Measurements from ENCODE around the gene ATP2B2.

ATP2B2 gene

DNA sequence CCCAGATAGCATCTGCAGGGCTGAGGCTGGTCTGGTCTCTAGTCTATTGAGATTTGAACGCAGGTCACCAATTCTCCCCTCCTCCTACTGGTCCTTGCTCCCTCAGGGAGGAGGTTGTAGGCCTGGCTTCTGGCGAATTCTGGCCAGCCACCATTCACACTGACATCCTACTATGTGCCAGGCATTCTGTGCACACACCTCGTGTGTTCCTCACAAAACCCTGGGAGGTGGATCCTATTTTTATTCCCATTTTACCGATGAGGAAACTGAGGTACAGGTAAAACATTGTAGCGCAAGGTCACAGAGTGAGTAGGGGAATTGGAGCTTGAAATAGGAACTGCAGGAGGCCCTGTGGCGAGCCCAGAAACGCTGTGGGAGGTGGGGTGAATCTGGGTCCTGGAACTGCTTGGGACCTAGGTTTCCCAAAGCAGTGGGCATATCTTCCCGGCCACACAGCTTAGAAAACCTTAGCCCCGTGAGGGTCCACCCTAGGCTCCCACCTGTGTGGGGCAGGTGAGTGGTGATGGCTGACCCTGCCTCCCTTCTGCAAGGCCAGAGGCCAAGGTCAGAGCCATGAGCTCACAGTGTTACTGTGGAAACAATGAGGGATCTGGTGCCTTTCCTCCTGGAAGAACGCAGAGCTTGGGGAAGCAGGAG is 4.8 kb upstream of the ATP2B2 start:
- DNase-seq = no peak

- no peak for DNase-seq
Observed at GRCh38 chr3:10509325-10509724, 3.9 kb upstream of the ATP2B2 start.

- DNase-seq = peak; percentile 37
Observed at GRCh38 chr3:10508619-10509260, 3.4 kb upstream of the ATP2B2 start.

DNA sequence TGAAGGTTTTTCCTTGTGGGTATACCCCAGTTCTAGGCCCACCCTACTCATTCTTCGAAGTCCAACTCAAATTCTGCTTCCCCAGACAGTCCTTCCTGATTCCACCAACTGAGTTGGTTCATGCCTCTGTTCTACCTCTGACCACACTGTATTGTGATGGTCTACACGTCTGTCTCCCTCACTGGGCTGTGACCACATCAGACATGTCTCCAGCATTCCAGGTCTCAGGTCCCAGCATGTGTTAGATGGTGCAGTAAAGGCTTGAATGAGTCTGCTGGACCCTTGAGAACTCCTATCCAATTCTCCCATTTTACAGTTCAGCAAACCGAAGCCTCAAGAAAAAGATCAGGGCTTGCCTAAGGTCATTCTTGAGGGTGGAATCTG is 2.8 kb upstream of the ATP2B2 start:
- no peak for DNase-seq

DNA sequence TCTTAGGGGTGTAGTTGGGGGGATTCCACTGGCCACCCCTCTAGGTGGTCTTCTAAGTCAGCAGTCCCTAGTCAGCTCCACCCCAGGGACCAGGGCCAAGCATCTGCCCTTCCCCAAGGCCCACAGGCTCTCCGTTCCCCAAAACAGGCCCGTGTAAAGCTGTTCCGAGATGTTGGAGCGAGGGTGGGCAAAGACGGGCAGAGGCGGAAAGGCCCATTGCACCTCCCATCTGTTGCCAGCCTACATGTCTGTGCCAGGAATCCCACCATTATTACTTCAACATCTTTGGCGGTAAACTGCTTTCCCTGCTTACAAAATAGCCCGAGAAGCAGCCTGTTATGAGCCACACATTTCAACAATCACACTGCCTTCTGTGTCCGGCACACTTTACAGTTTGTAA is 1.9 kb upstream of the ATP2B2 start:
- no peak for DNase-seq

DNA sequence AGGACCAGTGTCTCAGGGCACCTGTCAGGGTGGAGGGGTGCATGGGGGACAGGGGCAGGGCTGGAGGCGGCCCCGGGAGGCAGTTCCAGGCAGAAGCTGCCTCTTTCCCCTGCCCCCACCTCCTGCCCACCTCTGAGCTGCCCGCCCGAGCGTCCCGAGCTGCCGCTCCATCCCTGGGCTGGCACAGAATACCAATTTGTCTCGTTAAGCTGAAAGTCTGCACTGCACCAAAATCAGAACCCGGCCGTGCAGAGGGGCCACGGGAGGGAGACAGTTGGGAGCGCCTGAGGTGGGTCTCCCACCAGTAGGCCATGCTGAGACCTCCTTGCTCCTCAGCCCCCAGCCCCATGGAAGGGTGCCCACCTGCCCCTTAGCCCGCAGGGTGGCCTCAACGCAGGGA is 1.3 kb upstream of the ATP2B2 start:
- no peak for DNase-seq

DNA sequence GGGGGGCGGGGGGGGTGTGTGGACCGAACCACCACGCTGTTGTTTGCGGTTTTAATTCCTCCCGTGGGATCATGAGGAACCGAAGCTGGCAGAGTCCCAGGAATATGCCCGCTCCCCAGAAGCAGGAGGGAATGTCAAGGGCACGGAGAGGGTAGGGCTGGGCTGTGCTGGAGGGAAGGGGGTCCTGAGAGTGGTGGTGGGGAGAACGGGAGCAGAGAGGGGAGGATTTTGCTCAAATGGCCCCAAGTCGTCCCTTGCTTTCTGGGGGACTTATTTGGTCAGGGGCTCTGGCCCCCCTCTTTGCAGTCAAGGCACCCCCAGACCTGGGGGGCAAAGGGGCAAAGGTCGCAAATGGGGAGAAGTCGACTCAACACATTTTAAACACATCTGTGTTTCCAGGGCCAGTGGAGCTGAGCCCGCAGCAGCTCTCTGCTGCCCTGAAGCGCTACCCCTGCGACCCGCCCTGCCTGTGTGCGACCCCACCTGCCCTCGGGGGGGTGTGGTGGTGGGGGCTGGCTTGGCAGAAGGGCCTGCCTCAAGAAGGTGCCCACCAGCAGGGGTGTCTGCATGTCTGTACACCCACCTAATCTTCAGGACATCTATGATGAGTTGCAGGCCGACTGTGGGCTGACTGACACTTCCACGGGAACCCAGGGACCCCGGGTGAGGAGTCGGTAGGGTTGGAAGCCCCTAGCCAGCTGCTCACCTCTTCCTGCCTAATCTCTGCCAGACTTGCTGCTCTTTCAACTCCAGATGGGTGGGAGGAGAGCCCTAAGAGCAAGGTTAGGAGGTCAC is 602 bp upstream of the ATP2B2 start:
- DNase-seq = peak; percentile 73

- peak; percentile 59 for DNase-seq
Observed at GRCh38 chr3:10504171-10505049, 976 bp downstream of the ATP2B2 start.

GRCh38 chr3:10503217-10503796 is 2.1 kb downstream of the ATP2B2 start:
- DNase-seq = no peak

GRCh38 chr3:10502185-10502880 is 3.1 kb downstream of the ATP2B2 start:
- DNase-seq = no peak

DNA sequence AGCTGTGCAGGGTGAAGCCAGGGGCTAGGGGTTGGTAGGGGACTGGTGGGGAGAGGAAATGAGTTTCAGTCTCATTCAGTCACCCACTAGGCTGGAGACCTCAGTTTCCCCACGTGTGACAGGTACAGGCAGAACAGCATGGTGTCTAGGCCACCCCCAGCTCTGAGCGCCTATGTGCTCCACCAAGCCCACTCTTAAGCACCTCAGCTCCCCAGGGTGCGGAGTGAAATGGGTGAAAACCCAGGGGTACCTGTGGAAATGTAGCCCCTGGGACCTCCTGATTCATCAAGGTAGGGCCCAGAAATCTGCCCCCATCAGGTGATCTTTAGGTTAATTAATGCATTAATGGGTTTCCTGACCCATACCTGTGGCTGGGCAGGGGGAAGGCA is 3.7 kb downstream of the ATP2B2 start:
- no peak for DNase-seq

GRCh38 chr3:10500717-10501663 is 4.4 kb downstream of the ATP2B2 start:
- DNase-seq = no peak

DNA sequence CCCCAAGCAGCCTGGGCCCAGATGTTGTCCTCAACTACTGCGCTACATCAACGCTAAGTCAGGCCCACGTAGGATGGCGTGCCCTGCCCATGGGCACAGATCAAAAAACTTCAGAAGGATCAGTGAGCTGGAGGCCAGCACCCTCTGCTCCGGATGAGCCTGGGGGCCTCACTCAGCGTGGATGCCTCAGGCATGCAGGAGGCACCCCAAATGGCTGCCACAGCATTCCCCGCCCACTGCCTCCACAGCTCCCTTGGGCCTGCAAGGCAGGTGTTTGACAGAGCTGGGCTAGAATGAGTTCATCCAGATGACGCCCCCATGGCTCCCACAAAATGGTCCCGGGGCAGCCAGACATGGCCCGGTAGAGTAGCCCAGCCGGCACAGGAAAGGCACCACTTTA is 7.1 kb downstream of the ATP2B2 start:
- no peak for DNase-seq

- no peak for DNase-seq
Observed at GRCh38 chr3:10497439-10497838, 7.9 kb downstream of the ATP2B2 start.

DNA sequence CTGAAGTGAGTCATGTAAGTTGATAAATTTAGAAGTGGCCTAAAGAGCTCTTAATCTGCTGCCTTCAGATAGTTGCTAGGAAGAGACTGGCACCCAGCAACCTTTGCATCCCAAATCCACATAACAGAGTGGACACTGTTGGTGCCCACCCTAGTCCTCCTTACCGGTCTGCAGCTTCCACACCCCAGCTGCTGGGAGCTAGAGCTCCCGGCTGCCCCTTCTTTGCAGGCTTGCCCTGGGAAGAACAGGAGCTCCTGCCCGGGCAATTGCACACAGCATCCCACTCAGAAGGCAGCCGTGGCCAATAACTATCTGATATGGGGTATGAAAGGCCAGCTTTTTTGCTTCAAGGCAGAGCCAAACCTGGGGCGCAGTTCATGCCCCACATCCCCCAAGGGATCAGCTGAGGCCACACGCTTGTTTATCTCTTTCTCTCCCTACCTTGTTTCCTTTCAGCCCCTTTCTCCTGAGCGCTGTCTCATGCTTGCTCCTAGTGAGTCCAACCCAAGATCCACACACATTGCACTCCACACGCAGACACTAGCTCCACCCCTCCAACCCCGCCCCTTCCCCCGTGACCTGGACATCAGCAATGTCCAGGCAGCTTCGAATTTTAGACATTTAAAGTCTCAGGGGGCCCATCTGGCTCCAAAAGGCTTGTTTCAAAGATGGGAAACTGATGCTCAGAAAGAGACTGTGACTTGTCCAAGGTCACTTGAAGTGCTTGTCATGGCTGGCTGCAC is 9.1 kb downstream of the ATP2B2 start:
- DNase-seq = no peak

DNA sequence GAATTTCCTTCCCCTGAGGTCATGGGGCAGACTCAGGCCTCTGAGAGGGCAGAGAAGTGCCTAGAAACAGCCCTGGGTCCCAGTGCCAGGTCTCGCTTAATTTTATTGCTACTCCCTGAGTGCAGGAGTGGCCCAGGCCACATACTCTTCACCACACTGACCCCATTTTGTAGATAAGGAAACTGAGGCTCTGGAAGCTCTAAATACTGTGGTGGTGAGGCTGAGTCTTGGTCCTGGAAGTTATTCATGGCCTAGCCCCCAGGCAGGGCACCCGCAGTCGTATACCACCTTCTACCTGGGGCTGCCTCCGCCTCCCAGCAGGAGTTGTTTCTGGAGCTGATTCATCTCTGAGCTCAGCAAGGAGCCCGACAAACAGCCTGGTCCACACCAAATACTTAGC is 9.8 kb downstream of the ATP2B2 start:
- no peak for DNase-seq

DNA sequence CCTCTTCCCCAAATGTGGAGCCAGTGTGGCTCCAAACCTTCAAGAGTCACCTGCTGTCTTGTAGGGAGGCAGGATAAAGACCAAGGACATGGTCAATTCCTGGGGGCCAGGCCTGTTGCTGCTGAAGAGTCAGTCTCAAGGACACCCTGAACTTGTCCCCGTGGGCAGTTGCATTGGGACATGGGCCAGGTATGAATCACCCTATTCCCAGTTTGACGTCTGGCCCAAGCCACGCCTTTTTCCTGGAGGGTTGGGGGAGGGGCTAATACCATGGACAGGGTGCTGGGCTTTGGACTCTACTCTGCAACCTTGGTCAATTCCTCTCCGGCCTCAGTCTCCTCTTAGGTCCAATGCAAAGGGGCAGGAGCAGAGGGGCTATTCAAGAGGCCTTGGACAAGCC is 10.4 kb downstream of the ATP2B2 start:
- peak; percentile 19 for DNase-seq

- no peak for DNase-seq
Observed at GRCh38 chr3:10494180-10494579, 11.2 kb downstream of the ATP2B2 start.

DNA sequence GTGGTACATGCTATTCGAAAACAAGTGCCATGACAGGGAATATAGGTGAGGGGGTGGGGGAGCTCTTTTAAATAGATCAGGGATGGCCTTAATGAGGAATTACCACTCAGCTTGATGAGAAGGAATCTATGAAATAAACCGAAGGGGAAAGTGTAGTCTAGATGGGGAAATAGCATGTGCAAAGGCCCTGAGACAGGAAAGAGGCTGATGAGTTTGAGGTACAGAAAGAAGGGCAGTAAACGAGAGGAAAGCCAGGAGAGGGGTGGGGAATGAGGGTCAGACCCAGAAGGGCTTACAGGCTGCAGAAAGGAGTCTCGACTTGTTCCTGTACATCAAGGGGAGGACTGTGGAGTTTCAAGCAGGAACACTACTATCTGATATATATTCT is 12.2 kb downstream of the ATP2B2 start:
- no peak for DNase-seq

Measured in NCI-H82 (cell line).